HepG2 (cell line): ENCODE data around the gene RBM18. TPM values are rescaled to one million over a fixed set of nuclear protein-coding genes. Genes with fewer than 3 reads are reported as not detected.

Experiments used
- ATAC-seq: fragments of 200-7000 bp; cut with Tn5 transposase; 3 replicates; pipeline ENCODE4 v1.9.1; 2020; ENCODE audit warnings: mild to moderate bottlenecking, moderate library complexity
- BruUV-seq: library from RNA; stranded (reverse); fragments of 400-500 nt; replicated peaks from 2 replicates; lab custom pipeline; 2021; lab: Mats Ljungman, UMichigan
- CTCF ChIA-PET: fragments of 300-600 bp; formaldehyde crosslinking; extraction: SDS; loops from one replicate; lab custom pipeline; 2021; ENCODE audit warnings: low total read pairs, inconsistent platforms, low intra/inter-chr PET ratio; lab: Yijun Ruan, JAX
- POLR2A ChIA-PET: fragments of 350-600 bp; sonication (Branson Sonifier 250); formaldehyde crosslinking; loops from one replicate; lab custom pipeline; 2020; ENCODE audit warnings: antibody characterized with exemption, inconsistent platforms; lab: Yijun Ruan, JAX
- DNase-seq: peaks from one replicate; pipeline ENCODE4 v3.0.0-alpha.2; 2015; ENCODE audit warnings: low spot score
- FAIRE-seq: peaks from 3 replicates; lab custom pipeline; 2011; peaks lifted over from hg19 to GRCh38; lab: Jason Lieb, UNC
- H2AFZ ChIP-seq: one replicate; pipeline ENCODE4 v1.6.1; 2011; ENCODE audit warnings: low read length, inconsistent platforms
- H3K27ac ChIP-seq: fragments of 300-600 bp; 3 replicates; pipeline ENCODE4 v1.8.0; 2011; ENCODE audit warnings: mixed run types, mild to moderate bottlenecking, mixed read lengths, low read length, inconsistent platforms; ENCODE audit not compliant: insufficient read depth; ENCODE audit errors: extremely low read length
- H3K27me3 ChIP-seq, 2 experiments: fragments of 200-600 bp in 1 of 2; 2 replicates in 1 of 2; 3 replicates in 1 of 2; pipeline versions ENCODE4 v1.6.0 to v1.8.0; 2011; ENCODE audit warnings: low read length in 2 of 2, mild to moderate bottlenecking in 2 of 2, moderate library complexity in 2 of 2, inconsistent platforms in 1 of 2; ENCODE audit not compliant: insufficient read depth in 2 of 2, control insufficient read depth in 1 of 2
- H3K36me3 ChIP-seq, 2 experiments: fragments of 200-600 bp in 1 of 2; replicated peaks in 1 of 2; 2 replicates in 1 of 2; 3 replicates in 1 of 2; pipeline versions ENCODE4 v1.5.1 to v1.8.0; 2011; ENCODE audit warnings: low read length in 2 of 2, inconsistent platforms in 1 of 2; ENCODE audit not compliant: insufficient read depth in 2 of 2, control insufficient read depth in 1 of 2
- H3K4me1 ChIP-seq: 2 replicates; pipeline ENCODE4 v1.5.1; 2012; ENCODE audit warnings: low read length, inconsistent platforms; ENCODE audit not compliant: insufficient read depth
- H3K4me2 ChIP-seq: 2 replicates; pipeline ENCODE4 v1.6.0; 2011; ENCODE audit warnings: low read depth, low read length, inconsistent platforms
- H3K4me3 ChIP-seq, 3 experiments: fragments of 200-600 bp in 1 of 3; sonication (generic), shearing (Covaris generic) in 1 of 3; replicated peaks in 1 of 3; 2 replicates each; pipeline ENCODE4 v1.5.1; 2011 to 2016; ENCODE audit warnings: low read length in 3 of 3, inconsistent platforms in 2 of 3, low read depth in 2 of 3, mild to moderate bottlenecking in 2 of 3, control low read depth in 1 of 3, mixed read lengths in 1 of 3; ENCODE audit not compliant: insufficient read depth in 1 of 3
- H3K79me2 ChIP-seq: one replicate; pipeline ENCODE4 v1.6.1; 2011; ENCODE audit warnings: low read length, inconsistent platforms; ENCODE audit not compliant: insufficient read depth
- H3K9ac ChIP-seq: 2 replicates; pipeline ENCODE4 v1.6.0; 2011; ENCODE audit warnings: mild to moderate bottlenecking, low read depth, low read length, inconsistent platforms; ENCODE audit not compliant: insufficient read depth
- H3K9me3 ChIP-seq: 2 replicates; pipeline ENCODE4 v1.5.1; 2012; ENCODE audit warnings: mild to moderate bottlenecking, low read length
- H4K20me1 ChIP-seq: 2 replicates; pipeline ENCODE4 v1.6.0; 2011; ENCODE audit warnings: inconsistent platforms, mild to moderate bottlenecking, low read length, moderate library complexity; ENCODE audit not compliant: insufficient read depth
- ATF7-NPFF ChIP-seq: sonication (generic); formaldehyde crosslinking; IDR thresholded peaks from 2 replicates; pipeline ENCODE4 v1.8.1; 2023; ENCODE audit warnings: mild to moderate bottlenecking, low read depth, missing genetic modification reagents, moderate library complexity
- CBX2 ChIP-seq, 2 experiments: fragments of 200-600 bp in 1 of 2; sonication (generic); formaldehyde crosslinking in 1 of 2; IDR thresholded peaks; 2 replicates each; pipeline versions ENCODE4 v1.7.0 to v1.8.1; 2018 to 2022; ENCODE audit warnings: low read depth in 2 of 2, low read length in 1 of 2, mild to moderate bottlenecking in 1 of 2, missing genetic modification reagents in 1 of 2
- FOSL1 ChIP-seq: sonication (generic); formaldehyde crosslinking; IDR thresholded peaks from 2 replicates; pipeline ENCODE4 v1.9.0; 2021; ENCODE audit warnings: missing genetic modification reagents, borderline replicate concordance
- FOXA1 ChIP-seq, 2 experiments: fragments of 450-650 bp in 1 of 2; sonication (generic) in 1 of 2; formaldehyde crosslinking in 1 of 2; IDR thresholded peaks; 2 replicates each; pipeline versions ENCODE4 v1.4.0 to v1.6.1; 2016 to 2020; ENCODE audit warnings: missing genetic modification reagents in 1 of 2
- HDAC1 ChIP-seq: sonication (generic); formaldehyde crosslinking; IDR thresholded peaks from 2 replicates; pipeline ENCODE4 v1.5.1; 2020; ENCODE audit warnings: mild to moderate bottlenecking, missing genetic modification reagents
- KLF13 ChIP-seq: sonication (generic); formaldehyde crosslinking; IDR thresholded peaks from 2 replicates; pipeline ENCODE4 v1.4.0; 2020; ENCODE audit warnings: mild to moderate bottlenecking, missing genetic modification reagents
- MAFG ChIP-seq: sonication (generic); formaldehyde crosslinking; IDR thresholded peaks from 2 replicates; pipeline ENCODE4 v1.5.1; 2020; ENCODE audit warnings: mild to moderate bottlenecking, missing genetic modification reagents
- PTBP1 ChIP-seq: fragments of 200-400 bp; formaldehyde crosslinking; IDR thresholded peaks from 2 replicates; pipeline ENCODE4 v1.6.1; 2018; ENCODE audit warnings: low read length, low read depth; ENCODE audit not compliant: poor library complexity, severe bottlenecking
- SSRP1 ChIP-seq: IDR thresholded peaks from 2 replicates; pipeline ENCODE4 v1.6.1; 2016; ENCODE audit warnings: control low read depth
- TMF1 ChIP-seq: sonication (generic); formaldehyde crosslinking; IDR thresholded peaks from 2 replicates; pipeline ENCODE4 v1.8.1; 2022; ENCODE audit warnings: low read depth, missing genetic modification reagents
- ZNF10 ChIP-seq: sonication (generic); formaldehyde crosslinking; IDR thresholded peaks from 2 replicates; pipeline ENCODE4 v1.4.0; 2020; ENCODE audit warnings: mild to moderate bottlenecking, low read depth, missing genetic modification reagents, borderline replicate concordance
- ZNF333 ChIP-seq: sonication (generic); formaldehyde crosslinking; IDR thresholded peaks from 2 replicates; pipeline ENCODE4 v1.4.0; 2020; ENCODE audit warnings: mild to moderate bottlenecking, missing genetic modification reagents, borderline replicate concordance
- ZNF354B ChIP-seq: sonication (generic); formaldehyde crosslinking; IDR thresholded peaks from 2 replicates; pipeline ENCODE4 v1.8.0; 2022; ENCODE audit warnings: mild to moderate bottlenecking, missing genetic modification reagents
- ZNF660 ChIP-seq: sonication (generic); formaldehyde crosslinking; IDR thresholded peaks from 2 replicates; pipeline ENCODE4 v1.5.1; 2020; ENCODE audit warnings: mild to moderate bottlenecking, low read depth, missing genetic modification reagents, borderline replicate concordance
- ZNF75D ChIP-seq: sonication (generic); formaldehyde crosslinking; IDR thresholded peaks from 2 replicates; pipeline ENCODE4 v1.8.1; 2023; ENCODE audit warnings: missing genetic modification reagents, mild to moderate bottlenecking, borderline replicate concordance
- ZNF850 ChIP-seq: sonication (generic); formaldehyde crosslinking; conservative IDR thresholded peaks from 2 replicates; pipeline ENCODE4 v1.9.0; 2021; ENCODE audit warnings: mild to moderate bottlenecking, missing genetic modification reagents
- WGBS: methylation state at CpG from one replicate; pipeline ENCODE4 v1.1.6; 2017; ENCODE audit warnings: low lambda C conversion rate; 5-methylcytosine and 5-hydroxymethylcytosine counted together
- in situ Hi-C: cut with HindIII; loops from 2 replicates; pipeline ENCODE4 v1.10.0; 2017; ENCODE audit warnings: low pct_unique_long_range_greater_than_20kb; ENCODE audit not compliant: extremely low pct_ligation_motif_present
- intact Hi-C: fragments of 100-400 bp; cut with micrococcal nuclease; formaldehyde crosslinking; loops from one replicate; pipeline ENCODE4 v1.10.0; 2022; ENCODE audit not compliant: unreplicated experiment
- polyA plus RNA-seq, 8 experiments: library from polyadenylated mRNA; depleted of rRNA in 3 of 8; stranded (reverse) in 7 of 8; unstranded in 1 of 8; fragments of >200 nt; fragmentation: Illumina TruSeq in 4 of 8; extraction: Trizol in 4 of 8; gene quantifications; 2 replicates each; pipeline versions ENCODE4 v1.2.1 to v1.2.3, GENCODE V29; 2011 to 2016; ENCODE audit warnings: low read depth in 4 of 8, missing spikeins in 1 of 8, mixed read lengths in 1 of 8; ENCODE audit not compliant: insufficient read depth in 1 of 8
- total RNA-seq, 5 experiments: library from RNA; depleted of rRNA; stranded (reverse); fragments of >200 nt; fragmentation: Illumina TruSeq; extraction: Trizol; gene quantifications; 2 replicates each; pipeline ENCODE4 v1.2.3, GENCODE V29; 2016; ENCODE audit warnings: low read depth in 1 of 5
- TF ChIP-seq, protein P1 (sequence below): IDR thresholded peaks from 2 replicates; pipeline ENCODE4 v1.6.1; 2018; ENCODE audit warnings: missing genetic modification reagents, mild to moderate bottlenecking, missing compliant biosample characterization

RBM18 gene
- total and polyA plus RNA-seq, 2 of the 13 experiments (the other 11 are each of a cell fraction or from before 2014, with no cell fraction given) = 12.6 to 16.6 TPM

DNA sequence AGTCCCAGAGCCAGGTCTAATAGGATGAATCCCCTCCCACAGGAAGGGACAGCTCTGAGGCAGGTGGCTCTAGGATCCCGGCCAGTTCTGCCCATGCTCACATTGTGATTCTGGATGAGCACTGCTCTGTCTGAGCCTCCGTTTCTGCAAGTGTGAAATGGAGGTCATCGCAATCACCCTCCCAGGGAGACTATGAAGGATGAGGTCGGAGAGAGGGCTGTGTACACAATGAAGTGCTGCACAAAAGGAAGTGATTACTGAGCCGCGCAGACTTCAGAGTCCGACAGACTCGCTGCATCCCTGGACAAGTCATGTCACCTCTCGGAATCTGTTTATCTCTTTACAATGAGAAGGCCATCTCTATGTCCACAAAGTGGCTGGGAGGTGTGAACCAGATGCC is 57.5 kb downstream of the RBM18 start:
- DNase-seq (no peak), FAIRE-seq (no peak), ATAC-seq (peak; percentile 29; the same call in 1 of the 3 replicates)
- peaks cover 2 to 3% of the 10 kb centered on the region in 2 experiments; a peak in 1 of 5 replicates for H3K27me3 ChIP-seq
- H3K36me3 ChIP-seq = no peaks in the 10 kb centered on the region
- ChIA-PET CTCF (no interaction called here), POLR2A (no interaction called here)
- peaks cover 7% of the 10 kb centered on the region; the same call in 1 of the 2 replicates for H3K4me1 ChIP-seq
- BruUV-seq = no TSS peak
- H3K4me2 ChIP-seq = no peak overlapping the region
- H3K79me2 ChIP-seq = no peaks in the 10 kb centered on the region
- H3K4me3 ChIP-seq = no peak overlapping the region
- 61% methylated on average over 3 of the region's 9 CpGs for WGBS
- H3K9me3 ChIP-seq = no peaks in the 10 kb centered on the region
- in situ Hi-C loops (no loop called here), intact Hi-C loops (no loop called here)
- no peak overlapping the region for H2AFZ ChIP-seq
- H3K9ac ChIP-seq = no peak overlapping the region
- H3K27ac ChIP-seq = no peak overlapping the region
- H4K20me1 ChIP-seq = no peaks in the 10 kb centered on the region
- no peak for TF ChIP-seq FOXA1 (IDR thresholded peaks at IDR 0.05)
- TF ChIP-seq FOXA1 (CRISPR knock-in tag; IDR thresholded peaks at IDR 0.05) = peak; percentile 24; the same call in 1 of the 2 replicates
- no peak for TF ChIP-seq ZNF10 (CRISPR knock-in tag)
- no peak for TF ChIP-seq KLF13 (CRISPR knock-in tag)

DNA sequence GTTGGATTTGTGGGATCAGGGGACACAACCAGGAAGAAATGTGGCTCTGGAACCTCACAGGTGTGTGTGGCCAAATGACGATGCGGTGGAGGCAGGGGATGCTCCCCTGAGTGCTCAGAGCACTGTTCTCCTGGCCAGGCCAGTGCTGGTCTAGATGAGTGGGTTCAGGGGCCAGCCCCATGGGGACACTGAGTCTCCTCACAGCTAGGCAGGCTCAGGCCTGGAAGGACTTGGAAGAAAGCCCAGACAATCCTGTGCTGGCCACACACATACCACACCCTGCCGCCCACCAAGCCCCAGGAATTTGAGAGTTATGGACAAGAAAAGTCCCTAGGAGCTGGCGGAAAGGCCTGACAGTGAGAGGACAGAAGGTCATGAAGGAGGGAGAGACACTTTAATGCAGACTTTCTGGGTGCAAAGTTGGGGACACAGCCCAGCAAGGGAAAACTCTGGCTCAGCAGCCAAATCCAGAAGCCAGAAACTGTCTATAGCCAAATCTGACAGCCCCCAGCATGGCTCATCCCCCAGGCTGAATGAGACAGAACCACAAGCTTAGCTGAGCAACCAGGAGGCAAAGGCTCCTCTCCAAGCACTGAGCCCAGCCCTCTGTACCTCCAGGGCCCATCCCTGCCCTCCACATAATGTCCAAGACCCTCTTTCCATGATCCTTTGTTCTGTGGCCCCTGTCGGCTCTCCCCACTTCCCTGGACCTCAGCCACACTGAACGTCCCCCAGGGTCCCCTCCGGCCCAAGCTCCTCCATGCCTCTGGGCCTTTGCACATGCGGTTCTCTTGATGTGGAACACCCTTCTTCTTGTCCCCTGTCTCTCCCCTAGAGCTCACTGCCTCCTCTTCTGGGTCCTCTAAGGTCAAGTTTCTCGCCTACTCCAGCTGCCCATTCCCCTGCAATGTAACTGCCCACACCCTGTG is 58.3 kb downstream of the RBM18 start:
- no peak for ATAC-seq
- ChIA-PET CTCF (no interaction called here), POLR2A (no interaction called here)
- no peak for TF ChIP-seq FOSL1 (CRISPR knock-in tag)
- no peak for TF ChIP-seq ZNF333 (CRISPR knock-in tag)
- no peak for TF ChIP-seq ZNF660 (CRISPR knock-in tag)
- TF ChIP-seq ATF7-NPFF (CRISPR knock-in tag) = no peak
- no peak for TF ChIP-seq PTBP1
- no peak for TF ChIP-seq CBX2 (IDR thresholded peaks at IDR 0.05; ENCODE audit: low read depth, low read length)
- no peak for TF ChIP-seq CBX2 (CRISPR knock-in tag; IDR thresholded peaks at IDR 0.05; ENCODE audit: low read depth)
- TF ChIP-seq ZNF75D (CRISPR knock-in tag) = no peak
- no peak for TF ChIP-seq ZNF354B (CRISPR knock-in tag)
- no peak for TF ChIP-seq TMF1 (CRISPR knock-in tag)
- no peak for TF ChIP-seq MAFG (CRISPR knock-in tag)
- no peak for TF ChIP-seq HDAC1 (CRISPR knock-in tag)
- no peak for TF ChIP-seq SSRP1
- TF ChIP-seq, protein P1, sequence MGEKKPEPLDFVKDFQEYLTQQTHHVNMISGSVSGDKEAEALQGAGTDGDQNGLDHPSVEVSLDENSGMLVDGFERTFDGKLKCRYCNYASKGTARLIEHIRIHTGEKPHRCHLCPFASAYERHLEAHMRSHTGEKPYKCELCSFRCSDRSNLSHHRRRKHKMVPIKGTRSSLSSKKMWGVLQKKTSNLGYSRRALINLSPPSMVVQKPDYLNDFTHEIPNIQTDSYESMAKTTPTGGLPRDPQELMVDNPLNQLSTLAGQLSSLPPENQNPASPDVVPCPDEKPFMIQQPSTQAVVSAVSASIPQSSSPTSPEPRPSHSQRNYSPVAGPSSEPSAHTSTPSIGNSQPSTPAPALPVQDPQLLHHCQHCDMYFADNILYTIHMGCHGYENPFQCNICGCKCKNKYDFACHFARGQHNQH (CRISPR knock-in tag) = no peak
- TF ChIP-seq ZNF850 = no peak

More for the DNA sequence above, 58.3 kb downstream of the RBM18 start:
- in situ Hi-C loops = no loop called here
- no TSS peak for BruUV-seq
- no peaks in the 10 kb centered on the region for H4K20me1 ChIP-seq
- H3K27me3 ChIP-seq = peaks cover 2 to 3% of the 10 kb centered on the region in 2 experiments; a peak in 1 of 5 replicates
- no peaks in the 10 kb centered on the region for H3K9me3 ChIP-seq
- no peak overlapping the region for H3K9ac ChIP-seq
- intact Hi-C loops = no loop called here
- no peak overlapping the region for H3K4me3 ChIP-seq
- 0 out of 2 replicates have a peak, but pooled peaks cover under 1% of the 10 kb centered on the region for H3K4me1 ChIP-seq
- no peak overlapping the region for H3K27ac ChIP-seq
- DNase-seq (no peak), FAIRE-seq (no peak)
- H3K4me2 ChIP-seq = no peak overlapping the region
- H3K36me3 ChIP-seq = no peaks in the 10 kb centered on the region
- no peak overlapping the region for H2AFZ ChIP-seq
- no peaks in the 10 kb centered on the region for H3K79me2 ChIP-seq
- 73% methylated on average over 9 of the region's 9 CpGs for WGBS
